Retinal pigment epithelial cell (primary cell): Measurements from ENCODE around the gene ABCB11.

ENCODE experiments used
- DNase-seq: peaks from one replicate; pipeline ENCODE4 v3.0.0-alpha.2; 2010; ENCODE audit warnings: low read depth
- H3K4me3 ChIP-seq: 2 replicates; pipeline ENCODE4 v1.5.1; 2011; ENCODE audit warnings: mild to moderate bottlenecking, low read length, control low read depth, moderate library complexity
- TF ChIP-seq, protein P1 (sequence below): conservative IDR thresholded peaks from 2 replicates; pipeline ENCODE4 v1.5.1; 2011; ENCODE audit warnings: low read depth, low read length, control low read depth, inconsistent platforms

Gene ABCB11

DNA sequence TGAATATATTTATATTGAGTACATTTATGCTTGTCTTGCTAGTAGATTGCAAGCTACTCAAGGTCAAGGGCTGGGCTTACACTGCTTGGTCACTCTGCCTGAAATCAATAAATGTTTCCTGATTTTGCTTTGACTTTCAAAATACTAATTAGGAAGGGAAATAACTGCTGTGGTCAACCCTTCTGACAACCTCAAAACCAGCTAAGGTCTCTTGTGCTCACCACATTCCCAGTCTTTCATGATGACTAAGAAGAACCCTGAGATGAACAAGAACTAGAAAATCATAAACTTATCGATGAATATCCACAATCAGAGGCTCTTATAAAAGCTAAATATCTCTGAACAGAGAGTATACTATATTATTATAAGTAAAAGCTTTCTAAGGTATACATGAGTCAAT lies 33.3 kb downstream of the ABCB11 start:
- DNase-seq, result no peak
- TF ChIP-seq, protein P1, sequence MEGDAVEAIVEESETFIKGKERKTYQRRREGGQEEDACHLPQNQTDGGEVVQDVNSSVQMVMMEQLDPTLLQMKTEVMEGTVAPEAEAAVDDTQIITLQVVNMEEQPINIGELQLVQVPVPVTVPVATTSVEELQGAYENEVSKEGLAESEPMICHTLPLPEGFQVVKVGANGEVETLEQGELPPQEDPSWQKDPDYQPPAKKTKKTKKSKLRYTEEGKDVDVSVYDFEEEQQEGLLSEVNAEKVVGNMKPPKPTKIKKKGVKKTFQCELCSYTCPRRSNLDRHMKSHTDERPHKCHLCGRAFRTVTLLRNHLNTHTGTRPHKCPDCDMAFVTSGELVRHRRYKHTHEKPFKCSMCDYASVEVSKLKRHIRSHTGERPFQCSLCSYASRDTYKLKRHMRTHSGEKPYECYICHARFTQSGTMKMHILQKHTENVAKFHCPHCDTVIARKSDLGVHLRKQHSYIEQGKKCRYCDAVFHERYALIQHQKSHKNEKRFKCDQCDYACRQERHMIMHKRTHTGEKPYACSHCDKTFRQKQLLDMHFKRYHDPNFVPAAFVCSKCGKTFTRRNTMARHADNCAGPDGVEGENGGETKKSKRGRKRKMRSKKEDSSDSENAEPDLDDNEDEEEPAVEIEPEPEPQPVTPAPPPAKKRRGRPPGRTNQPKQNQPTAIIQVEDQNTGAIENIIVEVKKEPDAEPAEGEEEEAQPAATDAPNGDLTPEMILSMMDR, result no peak
- H3K4me3 ChIP-seq, result no peak overlapping the region

DNA sequence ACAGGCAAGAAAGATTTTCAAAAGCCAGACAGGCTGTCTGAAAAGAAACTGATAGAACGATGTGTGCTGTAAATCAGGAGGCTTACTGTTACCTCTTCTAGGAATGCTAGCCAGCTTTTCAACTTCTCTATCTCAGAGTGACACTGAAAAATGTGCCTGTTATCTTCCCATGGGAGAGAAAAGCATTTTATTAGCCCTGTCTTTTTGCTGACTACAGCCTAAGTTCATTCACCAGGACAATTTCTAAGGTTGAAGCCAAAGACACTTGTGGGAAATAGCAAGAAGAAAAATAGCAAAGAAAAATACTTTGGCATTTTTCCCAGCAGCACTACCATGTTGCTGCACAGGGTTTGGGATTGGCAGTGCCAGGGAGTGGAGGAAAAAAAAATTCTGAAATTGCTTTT lies 34.0 kb downstream of the ABCB11 start:
- TF ChIP-seq, protein P1, result no peak
- no peak overlapping the region for H3K4me3 ChIP-seq
- peak; percentile 30 for DNase-seq

DNA sequence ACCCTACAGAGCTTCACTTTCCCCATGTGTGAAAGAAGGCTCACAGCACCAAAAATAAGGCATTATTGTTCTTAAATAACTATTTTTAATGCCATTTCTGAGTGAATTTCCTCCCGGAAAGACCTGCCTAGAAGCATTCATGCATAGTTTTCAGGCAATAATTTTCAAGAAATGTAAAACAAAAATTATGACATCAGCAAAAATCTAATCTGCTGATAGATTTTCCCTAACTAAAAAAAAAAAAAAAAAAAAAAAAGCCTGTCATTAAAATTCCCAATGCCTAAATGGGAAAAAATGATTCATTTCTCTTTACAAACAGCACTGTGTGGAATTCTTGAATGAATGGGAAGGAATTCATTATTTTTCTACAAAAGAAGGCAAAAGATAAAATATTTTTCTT lies 35.4 kb downstream of the ABCB11 start:
- no peak for DNase-seq
- H3K4me3 ChIP-seq, result no peak overlapping the region

DNA sequence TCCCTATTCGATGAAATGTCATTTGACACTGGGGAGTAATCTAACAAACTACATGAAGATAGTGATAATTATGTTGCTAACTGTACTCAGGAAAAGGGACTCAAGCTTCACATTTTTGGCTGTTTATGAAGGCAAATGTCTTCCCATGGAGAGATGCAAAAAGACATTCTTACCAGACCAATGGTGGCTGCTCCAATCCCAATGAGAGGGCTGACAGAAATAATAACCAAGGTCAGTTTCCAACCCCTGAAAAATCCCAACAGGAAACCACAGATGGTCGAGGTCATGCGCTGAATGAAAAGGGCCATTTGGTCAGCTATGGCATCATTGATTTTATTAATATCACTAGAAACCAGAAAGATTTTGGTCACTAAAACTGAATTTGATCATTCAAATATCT lies 37.6 kb downstream of the ABCB11 start:
- no peak for DNase-seq
- TF ChIP-seq, protein P1, result no peak
- no peak overlapping the region for H3K4me3 ChIP-seq

More for the DNA sequence above, 35.4 kb downstream of the ABCB11 start:
- TF ChIP-seq, protein P1, result no peak

DNA sequence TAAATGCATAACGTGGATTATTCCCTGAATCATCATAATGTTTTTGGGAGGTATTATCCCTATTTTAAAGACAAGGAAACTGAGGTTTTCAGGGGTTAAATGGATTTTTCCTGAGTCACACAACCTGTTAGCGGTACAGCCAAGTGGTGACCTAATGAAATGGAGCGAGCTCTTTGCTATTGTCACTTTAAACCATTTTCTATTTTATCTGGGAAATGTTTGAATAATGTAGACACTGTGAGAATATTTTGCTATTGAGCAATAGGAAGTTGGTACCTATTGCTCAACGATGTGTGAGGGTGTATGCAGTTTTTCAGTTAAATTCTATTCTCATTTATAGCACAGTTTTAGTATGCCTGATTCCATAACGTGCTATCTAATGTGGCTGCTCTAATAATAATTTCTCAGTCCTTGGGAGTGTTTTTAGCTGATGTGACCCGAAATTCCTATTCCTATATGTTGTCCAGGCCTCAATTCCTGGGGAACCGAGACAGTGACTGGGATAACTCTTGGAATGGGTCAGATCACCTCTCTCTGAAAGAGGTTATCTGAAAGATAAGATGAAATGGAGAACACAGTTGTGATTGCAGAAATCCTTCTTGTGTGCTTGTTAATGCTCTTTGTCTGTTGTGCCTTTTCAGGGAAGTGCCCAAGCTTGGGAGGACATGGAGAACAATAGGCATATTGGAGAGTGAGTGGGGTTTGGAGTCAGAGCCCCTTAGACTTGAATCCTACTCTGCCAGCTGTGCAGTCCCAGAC lies 38.4 kb downstream of the ABCB11 start:
- DNase-seq, result no peak
- H3K4me3 ChIP-seq, result no peak overlapping the region
- TF ChIP-seq, protein P1, result no peak

DNA sequence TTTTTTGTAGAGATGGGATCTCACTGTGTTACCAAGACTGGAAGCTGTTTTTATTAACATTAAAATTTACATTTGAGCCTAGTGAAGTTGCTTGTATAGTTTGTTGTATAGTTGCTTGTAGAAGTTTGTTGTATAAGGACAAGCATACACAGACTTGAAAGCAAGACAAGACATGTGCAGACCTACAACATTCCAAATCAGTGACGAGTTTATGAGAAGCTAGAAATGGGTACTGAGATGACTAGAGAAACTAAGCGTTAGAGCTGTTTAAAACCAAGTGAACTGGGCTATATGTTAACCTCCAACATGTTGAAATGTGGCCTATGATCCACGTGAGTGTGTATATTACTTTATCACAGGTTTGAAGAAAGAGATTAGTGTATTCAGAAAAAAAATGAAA lies 39.1 kb downstream of the ABCB11 start:
- no peak overlapping the region for H3K4me3 ChIP-seq
- DNase-seq, result no peak
- TF ChIP-seq, protein P1, result no peak

DNA sequence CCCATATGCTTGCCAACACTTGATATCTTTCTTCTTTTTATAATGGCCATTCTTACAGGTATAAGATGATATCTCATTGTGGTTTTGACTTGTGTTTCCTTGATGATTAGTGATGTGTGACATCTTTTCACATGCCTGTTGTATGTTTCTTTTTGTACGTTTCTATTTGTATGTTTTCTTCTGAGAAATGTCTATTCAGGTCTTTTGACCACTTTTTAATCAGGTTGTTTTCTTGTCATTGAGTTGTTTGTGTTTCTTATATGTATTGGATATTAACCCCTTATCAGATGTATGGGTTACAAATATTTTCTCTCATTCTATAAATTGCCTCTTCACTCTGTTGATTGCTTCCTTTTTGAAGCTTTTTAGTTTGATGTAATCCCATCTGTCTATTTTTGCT lies 42.4 kb downstream of the ABCB11 start:
- TF ChIP-seq, protein P1, result no peak
- no peak overlapping the region for H3K4me3 ChIP-seq
- no peak for DNase-seq
